T-helper 1 cell (primary cell): Measurements from ENCODE around the gene SLC12A8.
A peak's percentile ranks its signal among the peaks of the same experiment; 100 is the strongest.

Experiments used
- DNase-seq, 5 donors: peaks; one replicate each; pipeline ENCODE4 v3.0.0-alpha.2; 2012 to 2020

Gene SLC12A8

GRCh38 chr3:125136966-125137357, 75.6 kb downstream of the SLC12A8 start:
- DNase-seq, result no peak

GRCh38 chr3:125136515-125136914, 76.0 kb downstream of the SLC12A8 start:
- DNase-seq, result no peak

- no peak for DNase-seq
These were observed 77.6 kb downstream of the SLC12A8 start for GRCh38 chr3:125134952-125135351.

- DNase-seq, result no peak
These were observed 79.7 kb downstream of the SLC12A8 start for GRCh38 chr3:125132815-125133214.

- no peak for DNase-seq
These were observed 83.0 kb downstream of the SLC12A8 start for GRCh38 chr3:125129512-125129997.

- no peak for DNase-seq
These were observed 83.6 kb downstream of the SLC12A8 start for GRCh38 chr3:125128861-125129501.

- no peak for DNase-seq
These were observed 86.2 kb downstream of the SLC12A8 start for GRCh38 chr3:125126323-125126722.

- DNase-seq, result peak in 1 of 5 donors; percentile 69
These were observed 86.7 kb downstream of the SLC12A8 start for GRCh38 chr3:125125821-125126245.

GRCh38 chr3:125123451-125124305, 88.9 kb downstream of the SLC12A8 start:
- no peak for DNase-seq

GRCh38 chr3:125121246-125122010, 91.1 kb downstream of the SLC12A8 start:
- DNase-seq, result no peak

- DNase-seq, result no peak
These were observed 92.0 kb downstream of the SLC12A8 start for GRCh38 chr3:125120379-125121122.

- DNase-seq, result no peak
These were observed 92.7 kb downstream of the SLC12A8 start for GRCh38 chr3:125119752-125120378.

- no peak for DNase-seq
These were observed 93.9 kb downstream of the SLC12A8 start for GRCh38 chr3:125118600-125118999.

GRCh38 chr3:125117631-125118191, 94.8 kb downstream of the SLC12A8 start:
- DNase-seq, result no peak

GRCh38 chr3:125116311-125117080, 96.1 kb downstream of the SLC12A8 start:
- no peak for DNase-seq

- no peak for DNase-seq
These were observed 96.9 kb downstream of the SLC12A8 start for GRCh38 chr3:125115640-125116039.

- no peak for DNase-seq
These were observed 99.6 kb downstream of the SLC12A8 start for GRCh38 chr3:125112981-125113380.

- DNase-seq, result no peak
These were observed 101.6 kb downstream of the SLC12A8 start for GRCh38 chr3:125110876-125111480.

- peak in 1 of 5 donors; percentile 28 for DNase-seq
These were observed 102.3 kb downstream of the SLC12A8 start for GRCh38 chr3:125110016-125110875.
